K562 (cell line): ENCODE results near the gene SLC13A4. TPM values are rescaled to one million over a fixed set of nuclear protein-coding genes. Genes with fewer than 3 reads are reported as not detected.

Source experiments
- MGA ChIP-seq: fragments of 450-650 bp; IDR thresholded peaks from 2 replicates; pipeline ENCODE4 v1.6.1; 2016; ENCODE audit warnings: mild to moderate bottlenecking, moderate library complexity
- SMARCA5 ChIP-seq: fragments of 450-650 bp; IDR thresholded peaks from 2 replicates; pipeline ENCODE4 v1.6.1; 2016
- ZBTB26 ChIP-seq: fragments of 450-650 bp; formaldehyde crosslinking; IDR thresholded peaks from 2 replicates; pipeline ENCODE4 v1.4.0; 2022; ENCODE audit warnings: missing genetic modification characterization
- polyA plus RNA-seq, 8 experiments: library from polyadenylated mRNA; depleted of rRNA in 4 of 8; stranded (reverse) in 5 of 8; unstranded in 3 of 8; fragments of >200 nt; fragmentation: Nextera tagmentation in 2 of 8; fragmentation: Illumina TruSeq in 1 of 8; extraction: Ambion mirVana in 2 of 8; extraction: Trizol in 1 of 8; gene quantifications; 2 replicates each; pipeline versions ENCODE4 v1.2.1 to v1.2.3, GENCODE V29; 2011 to 2014; ENCODE audit warnings: inconsistent platforms in 1 of 8, missing spikeins in 1 of 8
- total RNA-seq, 7 experiments: library from RNA; depleted of rRNA in 6 of 7; stranded (reverse); fragments of >200 nt in 6 of 7; fragmentation: Illumina TruSeq in 2 of 7; extraction: Trizol in 2 of 7; gene quantifications; 2 replicates each; pipeline versions ENCODE4 v1.2.1 to v1.2.3, GENCODE V29; 2011 to 2021; ENCODE audit warnings: low replicate concordance in 1 of 7

Gene SLC13A4
- total and polyA plus RNA-seq, 9 of the 15 experiments (the other 6 are each of a cell fraction or from before 2014, with no cell fraction given) = 0.11 to 1.0 (median 0.36) TPM

GRCh38 chr7:135744938-135745702 is 17.1 kb upstream of the SLC13A4 start (continued):
- no peak for TF ChIP-seq MGA
- no peak for TF ChIP-seq SMARCA5
- TF ChIP-seq ZBTB26 (CRISPR knock-in tag) = 0 out of 2 replicates have a peak, but pooled peaks have one; percentile 12
- TF ChIP-seq, all 486 proteins: peak for 3
